ENCODE results near the gene COMMD2.
A peak's percentile ranks its signal among the peaks of the same experiment; 100 is the strongest.

Gene COMMD2

DNA sequence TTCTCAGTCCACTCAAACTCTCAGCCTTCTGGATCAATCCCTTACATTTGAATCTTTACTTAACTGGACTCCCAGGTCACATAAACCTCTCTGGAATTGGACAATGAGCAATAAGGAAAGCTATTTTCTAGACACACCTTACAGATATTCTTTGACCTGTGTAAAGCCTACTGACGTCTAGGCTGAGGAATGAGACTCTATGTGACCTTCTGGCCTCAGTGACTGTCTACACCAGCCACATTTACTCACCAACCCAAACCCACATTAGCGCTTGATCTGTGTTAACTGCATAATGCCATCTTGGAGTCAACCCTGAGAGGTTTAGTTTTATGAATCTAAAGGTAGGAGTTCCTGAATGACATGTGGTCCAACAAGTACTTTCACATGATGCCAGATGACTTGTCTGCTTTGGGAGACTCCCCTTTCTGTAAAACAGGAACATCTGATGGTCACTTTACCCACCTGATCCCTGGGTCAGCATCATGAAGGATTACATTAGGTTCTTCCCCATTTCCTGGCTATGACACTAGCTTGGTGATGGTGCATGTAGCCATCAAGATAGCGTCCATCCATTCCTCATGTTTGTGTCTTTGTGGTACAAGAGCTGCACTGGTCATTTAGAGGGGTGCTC is 11.4 kb upstream of the COMMD2 start:
- no peak for DNase-seq (ENCODE audit: low read depth)

DNA sequence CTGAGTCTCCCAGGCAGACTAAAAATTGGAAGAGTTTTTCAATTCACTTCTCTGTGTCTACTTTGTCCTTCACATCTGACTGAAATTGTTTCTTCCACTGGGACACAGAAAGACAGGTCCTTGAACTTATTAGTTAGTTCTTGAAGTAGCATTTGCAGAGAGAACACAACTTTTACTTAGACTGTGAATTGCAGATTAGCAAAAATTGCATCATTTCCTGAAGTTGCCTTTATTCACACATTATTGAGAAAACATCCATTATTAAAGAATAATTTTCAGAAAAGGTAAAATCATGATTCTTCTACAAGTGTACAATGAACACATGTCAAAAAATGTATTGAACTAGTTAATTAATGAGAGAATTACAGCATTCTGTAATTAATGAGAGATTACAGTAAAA is 1.4 kb upstream of the COMMD2 start:
- DNase-seq (ENCODE audit: low read depth): no peak

DNA sequence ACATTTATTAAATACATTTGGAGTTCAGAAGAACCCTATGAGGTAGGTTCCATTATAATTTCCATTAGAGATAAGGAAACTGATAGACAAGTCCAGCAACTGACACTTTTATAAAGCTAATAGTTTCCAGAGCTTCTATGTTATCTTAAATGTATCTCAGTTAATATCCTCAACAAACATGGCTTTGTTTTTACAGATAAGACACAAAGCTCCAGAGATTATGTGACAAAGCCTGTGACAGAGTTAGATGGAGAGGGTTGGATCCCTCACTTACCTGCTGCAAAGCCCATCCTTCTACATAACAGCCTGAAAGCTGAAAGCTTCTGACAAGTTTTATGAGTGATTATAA is 473 bp upstream of the COMMD2 start:
- DNase-seq (ENCODE audit: low read depth): no peak

DNA sequence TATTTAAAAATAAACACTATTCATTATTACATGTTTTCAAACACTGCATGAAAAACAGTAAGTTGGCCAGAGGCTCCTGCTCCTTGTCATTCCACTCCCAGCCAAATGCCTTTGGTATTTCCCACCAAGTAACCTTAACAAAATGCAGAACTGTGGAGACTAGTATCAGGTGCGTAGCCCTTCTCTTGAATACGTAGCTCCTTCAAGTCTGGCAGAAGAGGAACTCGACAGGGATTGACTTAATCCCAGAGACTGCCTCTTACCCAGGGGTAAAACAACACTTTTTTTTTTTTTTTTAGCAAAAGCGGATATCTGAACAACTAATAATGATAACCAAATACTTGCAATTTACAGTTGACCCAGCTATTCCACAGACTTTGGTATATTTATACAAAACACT is 738 bp downstream of the COMMD2 start:
- no peak for DNase-seq (ENCODE audit: low read depth)

DNA sequence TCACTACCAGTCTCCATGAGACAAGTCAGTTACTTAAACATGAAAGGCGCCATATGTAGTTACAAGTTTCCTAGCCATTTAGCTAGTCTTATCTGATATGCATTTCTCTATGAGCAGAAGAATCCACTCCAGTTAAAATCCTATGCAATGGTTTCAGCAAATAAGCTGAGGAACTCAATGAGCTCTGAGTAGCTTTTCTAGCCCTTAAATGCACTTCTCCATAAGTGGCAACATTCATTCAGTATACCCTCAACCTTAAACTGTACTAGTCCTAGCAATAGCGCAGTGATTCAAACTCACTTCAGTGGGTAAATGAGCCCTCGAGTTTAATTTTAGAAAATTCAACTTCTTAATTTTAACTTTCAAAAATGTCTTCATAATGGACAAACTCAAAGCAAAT is 7.7 kb downstream of the COMMD2 start:
- DNase-seq (ENCODE audit: low read depth): no peak

DNA sequence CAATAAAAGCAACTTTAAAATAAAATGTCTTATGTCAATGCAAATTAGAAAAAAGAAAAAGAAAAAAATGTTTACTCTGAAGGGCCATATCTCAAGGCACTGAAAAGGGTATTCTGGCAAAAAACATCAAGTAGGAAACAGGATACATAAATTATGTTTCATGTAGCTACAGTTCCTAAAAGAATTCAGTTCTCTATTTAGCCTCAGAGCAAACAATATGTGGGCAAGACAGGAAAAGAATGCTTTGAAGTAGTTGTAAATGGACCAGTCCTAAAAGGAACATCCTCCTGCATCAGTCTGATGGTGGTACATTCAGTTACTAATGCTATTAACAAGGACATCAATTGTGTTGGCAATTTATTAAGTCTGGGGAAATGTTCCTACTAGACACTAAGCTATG is 8.1 kb downstream of the COMMD2 start:
- no peak for DNase-seq (ENCODE audit: low read depth)

DNA sequence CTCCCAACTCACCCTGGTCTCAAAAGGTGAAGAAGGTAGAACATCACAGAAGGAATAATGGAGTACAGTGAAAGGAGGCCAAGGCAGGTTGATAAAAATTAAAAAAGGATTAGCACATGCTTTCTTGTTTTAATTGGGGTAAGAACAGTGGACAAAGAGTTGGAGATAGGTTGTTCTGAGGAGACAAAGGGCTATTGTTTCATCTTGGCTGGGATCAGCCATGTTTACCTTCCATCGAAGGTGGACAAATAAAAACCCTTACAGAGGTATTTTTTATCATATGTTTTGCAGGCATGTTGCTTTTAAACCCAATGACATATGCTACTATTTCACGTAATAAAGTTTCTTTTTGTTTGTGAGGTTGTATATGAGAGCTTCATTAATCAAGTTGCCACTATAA is 12.9 kb downstream of the COMMD2 start:
- no peak for DNase-seq (ENCODE audit: low read depth)

DNA sequence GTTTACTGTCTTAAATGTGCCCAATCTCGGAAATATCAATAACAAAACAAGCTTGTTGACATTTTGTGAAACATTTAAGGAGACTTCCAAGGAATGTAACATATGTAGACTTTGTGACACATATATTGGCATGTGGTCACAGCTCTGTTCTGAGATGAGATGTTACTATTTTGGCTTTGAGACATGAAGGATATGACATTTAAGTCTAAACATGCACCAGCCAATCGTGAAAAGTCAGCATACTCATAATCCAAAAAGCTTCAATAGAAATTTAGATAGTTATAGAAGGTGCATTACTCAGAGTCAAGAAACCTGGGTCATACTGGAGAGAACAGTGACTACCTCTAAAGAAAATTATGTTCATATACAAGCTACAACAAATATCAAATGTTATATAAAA is 13.4 kb downstream of the COMMD2 start:
- no peak for DNase-seq (ENCODE audit: low read depth)

DNA sequence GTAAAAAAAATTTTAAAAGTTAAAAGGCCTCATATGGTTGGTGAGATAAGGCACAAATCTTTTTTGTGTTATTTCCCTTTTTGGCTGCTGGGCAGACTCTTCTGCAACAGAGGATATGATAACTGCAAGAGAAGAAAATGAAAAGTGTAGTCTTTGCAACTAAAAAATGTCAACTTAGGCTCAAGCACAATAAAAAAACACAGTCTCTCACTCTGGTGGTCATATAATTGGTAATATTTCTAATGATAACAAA is 15.4 kb downstream of the COMMD2 start:
- no peak for DNase-seq (ENCODE audit: low read depth)

DNA sequence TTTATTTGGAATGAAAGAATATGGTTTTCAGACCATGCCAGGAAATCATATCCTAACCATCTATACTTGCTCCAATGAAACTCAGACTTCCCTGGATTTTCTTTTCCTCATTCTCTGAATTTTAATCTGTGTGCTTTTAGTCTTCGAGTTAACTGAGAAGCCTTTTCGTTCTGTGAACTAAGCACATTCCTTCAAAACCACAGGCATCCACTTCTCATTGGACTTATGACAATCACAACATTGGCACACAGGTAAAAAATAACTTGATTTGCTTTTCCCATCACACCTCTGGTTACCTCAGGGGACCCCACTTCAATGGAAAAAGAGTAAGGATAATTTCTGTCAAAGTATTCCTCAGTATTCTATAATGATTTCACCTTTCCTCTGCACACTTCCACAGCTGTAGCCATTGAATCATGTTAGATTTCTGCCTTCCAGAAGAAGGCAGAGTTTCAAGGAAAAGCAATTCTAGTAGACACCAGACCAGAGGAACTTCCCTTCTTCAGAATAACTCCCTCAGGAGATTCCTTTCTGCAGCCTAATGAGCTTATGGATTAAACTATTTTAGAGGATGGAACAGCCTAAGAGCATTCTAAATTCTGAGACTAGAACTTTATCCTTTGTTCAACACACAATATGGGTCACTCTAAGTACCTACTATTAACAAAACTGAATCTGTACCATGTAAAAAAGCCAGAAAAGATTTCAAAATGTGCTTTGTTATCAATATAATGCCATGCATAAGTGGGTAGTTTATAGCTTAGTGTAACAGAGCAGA is 15.9 kb downstream of the COMMD2 start:
- peak; percentile 73 for DNase-seq (ENCODE audit: low read depth)

DNA sequence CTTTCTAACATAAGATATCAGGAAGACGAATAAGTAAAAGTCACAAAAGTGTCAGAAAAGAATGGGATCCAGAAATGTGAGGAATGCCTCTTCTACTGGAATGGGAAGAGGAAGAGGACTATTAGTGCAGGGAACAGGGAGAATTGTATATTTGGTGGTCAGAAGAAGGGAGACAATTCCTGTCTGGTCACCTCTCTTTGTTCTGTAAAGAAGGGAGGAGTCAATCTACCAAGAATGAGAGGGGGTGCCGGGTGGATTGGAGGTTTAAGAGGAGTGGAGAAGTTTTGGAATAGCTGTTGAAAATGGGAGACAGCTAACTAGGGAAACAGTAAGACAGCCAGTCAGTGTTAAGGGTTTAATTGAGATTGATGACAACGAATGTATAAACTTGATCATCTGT is 20.1 kb downstream of the COMMD2 start:
- DNase-seq (ENCODE audit: low read depth): no peak

DNA sequence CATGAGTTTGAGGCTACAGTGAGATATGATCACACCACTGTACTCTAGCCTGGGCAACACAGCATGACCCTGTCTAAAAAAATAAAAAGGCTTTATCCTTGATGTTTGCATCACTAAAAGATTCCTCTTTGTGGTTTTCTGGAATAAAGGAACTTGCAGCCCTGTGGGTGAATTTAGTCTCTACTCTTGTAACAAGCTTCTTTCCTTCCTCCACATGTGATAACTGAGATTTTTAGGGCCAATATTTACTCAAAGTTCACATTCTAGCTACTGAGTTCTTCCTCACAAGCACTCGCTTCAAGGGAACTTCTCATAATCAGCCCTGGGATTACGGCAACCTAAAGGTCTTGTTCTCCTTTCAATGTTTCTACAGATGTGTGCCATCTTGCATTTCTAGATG is 24.6 kb downstream of the COMMD2 start:
- no peak for DNase-seq (ENCODE audit: low read depth)

DNA sequence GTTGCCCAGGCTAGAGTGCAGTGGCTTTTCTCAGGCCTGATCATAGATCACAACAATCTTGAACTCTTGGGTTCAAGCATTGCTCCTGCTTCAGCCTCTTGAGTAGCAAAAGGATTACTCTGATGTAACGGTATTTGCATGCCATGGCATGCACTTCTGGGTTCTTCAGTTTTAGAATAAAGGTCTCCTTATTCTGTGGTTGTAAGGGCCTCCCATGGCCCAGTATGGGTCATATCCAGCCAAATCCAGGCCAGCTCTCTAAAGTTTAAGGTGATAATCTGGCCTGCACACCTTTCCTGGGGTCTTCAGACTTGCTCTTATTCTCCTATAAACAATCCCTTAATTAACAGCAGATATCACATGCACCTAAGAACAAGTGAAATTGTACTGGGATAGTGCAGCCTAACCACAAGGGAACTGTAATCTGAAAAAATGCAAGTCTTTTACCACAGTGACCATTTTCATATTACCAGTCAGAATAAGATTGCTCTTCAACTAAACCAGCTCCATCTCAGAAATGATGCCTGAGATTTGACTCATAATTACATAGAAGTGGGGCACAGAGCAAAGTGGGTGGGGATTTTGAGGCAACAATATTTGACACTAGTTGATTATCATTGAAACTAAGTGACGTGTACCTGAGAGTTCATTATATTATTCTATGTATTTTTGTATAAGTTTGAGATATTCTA is 25.4 kb downstream of the COMMD2 start:
- peak; percentile 18 for DNase-seq (ENCODE audit: low read depth)

DNA sequence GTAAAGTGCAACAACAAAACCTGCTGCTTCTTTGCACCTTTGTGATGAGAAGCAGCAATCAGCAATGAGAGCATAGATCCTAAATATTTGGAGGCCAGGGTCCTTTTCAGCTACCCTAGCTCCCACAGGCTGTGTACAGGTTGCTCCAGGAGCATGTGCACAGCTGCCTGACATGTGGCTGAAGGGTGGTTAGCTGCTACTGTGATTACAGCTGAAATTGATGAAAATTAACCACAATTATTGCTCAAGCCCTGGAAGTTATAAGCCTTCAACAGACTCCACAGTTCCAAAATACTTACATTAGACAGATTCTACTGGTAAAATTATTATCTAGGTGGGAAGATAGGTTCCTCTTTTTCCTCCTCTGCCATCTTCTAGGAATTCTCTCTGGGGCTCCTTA is 28.5 kb downstream of the COMMD2 start:
- peak; percentile 10 for DNase-seq (ENCODE audit: low read depth)

DNA sequence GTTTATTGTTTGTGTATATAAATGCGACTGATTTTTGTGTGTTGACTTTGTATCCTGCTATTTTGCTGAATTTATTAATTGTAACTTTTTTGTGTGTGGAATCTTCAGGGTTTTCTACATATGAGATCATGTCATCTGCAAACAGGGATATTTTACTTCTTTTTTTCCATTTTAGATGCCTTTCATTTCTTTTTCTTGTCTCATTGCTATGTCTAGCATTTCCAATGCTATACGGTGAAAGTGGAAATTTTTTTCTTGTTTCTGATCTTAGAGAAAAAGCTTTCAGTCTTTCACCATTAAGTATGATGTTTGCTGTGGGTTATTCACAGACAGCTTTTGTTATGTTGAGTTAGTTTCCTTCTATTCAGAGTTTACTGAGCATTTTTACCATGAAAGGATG is 31.4 kb downstream of the COMMD2 start:
- DNase-seq (ENCODE audit: low read depth): no peak

DNA sequence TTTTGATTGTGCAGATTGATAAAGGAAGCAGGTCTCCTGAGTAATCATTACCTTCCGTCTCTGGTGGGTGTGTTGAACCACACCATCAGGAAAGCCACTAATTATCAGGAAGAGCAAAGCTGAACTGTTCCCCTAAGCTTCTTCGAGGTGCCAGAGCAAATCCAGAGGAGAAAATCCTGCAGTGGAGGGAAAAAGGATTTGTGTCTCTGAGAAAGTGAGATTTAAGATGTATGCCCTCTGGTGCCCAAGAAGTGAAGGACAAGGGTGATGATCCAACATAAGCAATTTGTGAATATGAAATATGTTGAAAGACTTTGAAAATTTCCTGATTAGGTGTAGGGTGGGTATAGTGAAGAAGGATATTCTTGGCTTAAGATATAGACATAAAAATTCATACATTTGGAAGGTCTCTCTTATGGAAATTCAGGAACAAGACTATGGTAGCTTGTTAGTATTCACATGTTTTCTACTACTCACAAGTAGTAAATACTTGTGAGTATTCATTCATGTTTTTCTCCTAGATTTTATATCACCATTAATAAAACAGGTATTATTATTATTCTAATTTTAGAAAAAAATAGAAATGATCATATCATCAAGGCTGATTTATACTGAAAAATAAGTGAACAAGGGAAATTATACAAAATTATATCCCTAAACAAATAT is 34.8 kb downstream of the COMMD2 start:
- DNase-seq (ENCODE audit: low read depth): peak; percentile 82

DNA sequence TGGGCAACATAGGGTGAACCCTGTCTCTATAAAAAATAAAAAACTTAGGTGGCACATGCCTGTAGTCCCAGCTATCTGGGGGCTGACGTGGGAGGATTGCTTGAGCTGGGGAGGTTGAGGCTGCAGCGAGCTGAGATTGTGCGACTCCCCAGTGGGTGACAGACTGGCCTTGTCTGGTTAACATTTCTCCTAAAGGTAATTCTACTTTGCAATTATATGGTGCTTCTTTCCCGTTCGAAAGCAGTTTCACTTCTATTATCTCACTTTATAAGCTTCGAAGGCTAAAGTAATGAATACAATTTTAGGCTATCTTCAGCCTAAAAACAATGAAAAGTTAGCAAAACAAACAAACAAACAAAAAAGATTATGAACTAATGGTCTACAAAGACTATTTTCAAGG is 35.3 kb downstream of the COMMD2 start:
- DNase-seq (ENCODE audit: low read depth): no peak

DNA sequence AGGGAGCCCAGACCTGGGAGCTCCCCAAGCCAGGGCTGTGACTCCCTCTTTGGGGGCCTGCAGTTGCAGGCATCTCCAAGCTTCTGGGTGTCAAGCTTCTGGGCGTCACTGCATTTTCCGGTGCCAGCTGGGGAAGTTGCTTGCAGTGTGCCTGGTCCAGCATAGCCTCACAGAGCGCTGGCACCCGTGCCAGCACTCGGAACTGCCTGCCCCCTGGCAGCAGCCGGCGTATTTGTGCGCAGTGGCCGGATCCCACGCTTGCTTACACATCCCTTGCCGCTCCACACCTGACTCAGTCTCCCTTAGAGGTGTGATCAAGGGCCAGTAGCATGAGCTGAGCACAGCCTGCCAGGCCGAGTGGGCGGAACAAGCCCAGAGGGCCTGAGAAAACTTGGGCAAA is 37.0 kb downstream of the COMMD2 start:
- DNase-seq (ENCODE audit: low read depth): no peak

DNA sequence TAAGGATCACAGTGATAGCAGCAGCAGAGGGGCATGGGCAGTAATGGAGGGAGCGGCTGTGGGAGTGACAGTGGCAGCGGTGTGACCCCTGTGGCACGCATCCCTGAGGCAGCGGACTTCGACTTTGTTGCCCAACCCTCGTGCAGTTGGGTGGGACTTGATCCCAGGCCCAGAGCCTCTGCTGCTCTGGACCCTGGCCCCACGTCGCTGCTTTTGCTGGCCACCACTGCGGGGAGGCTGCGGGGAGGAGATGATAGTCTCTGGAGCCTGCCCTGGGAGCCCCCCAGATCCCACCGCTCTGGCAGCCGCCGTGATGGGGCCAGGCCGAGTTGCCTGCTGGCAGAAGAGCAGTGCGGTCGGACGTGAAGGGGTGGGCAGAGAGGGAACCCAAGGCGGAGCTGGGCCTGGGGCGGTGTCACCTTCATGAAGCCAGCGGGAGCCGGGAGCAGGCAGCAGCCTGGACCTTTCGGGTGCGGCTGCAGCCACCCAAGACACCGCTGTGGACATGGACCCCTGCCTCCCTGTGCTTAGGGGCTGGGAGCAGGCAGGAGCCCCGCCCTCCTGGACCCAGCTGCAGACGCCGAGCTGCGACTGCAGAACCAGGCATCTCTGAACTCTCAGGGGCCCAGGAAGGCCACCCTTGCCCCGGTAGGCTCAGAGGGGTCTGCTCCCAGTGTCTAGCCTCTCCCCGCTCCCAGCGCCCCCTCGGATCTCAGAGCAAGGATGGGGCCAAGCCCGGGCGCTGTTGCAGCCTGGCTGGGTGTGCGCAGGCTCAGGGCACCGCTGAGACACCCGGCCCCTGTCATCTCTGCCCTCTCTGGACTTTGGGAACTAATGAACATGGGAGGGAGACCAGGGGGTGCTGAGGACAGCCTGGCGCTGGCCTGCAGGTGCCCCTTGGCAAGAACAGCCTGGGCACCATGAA is 38.3 kb downstream of the COMMD2 start:
- DNase-seq (ENCODE audit: low read depth): no peak

DNA sequence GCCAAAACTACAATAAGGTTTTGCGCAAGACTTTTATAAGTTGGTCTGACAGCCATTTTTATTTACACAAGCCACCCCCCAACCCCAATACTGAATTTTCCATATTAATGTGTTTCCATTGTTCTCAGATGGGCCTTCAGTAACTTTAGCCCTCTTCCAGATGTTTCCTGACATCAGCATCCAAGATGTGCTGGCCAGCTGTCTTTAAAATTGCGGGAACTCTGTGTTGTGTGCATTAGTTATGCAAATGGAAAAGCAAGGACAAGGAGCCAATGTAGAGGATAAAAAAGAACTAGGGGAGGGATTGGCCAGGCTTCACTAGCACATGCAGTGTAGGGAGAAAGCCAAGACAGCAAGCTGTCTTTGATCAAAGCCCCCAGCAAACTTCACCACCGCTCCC is 45.4 kb downstream of the COMMD2 start:
- no peak for DNase-seq (ENCODE audit: low read depth)

DNA sequence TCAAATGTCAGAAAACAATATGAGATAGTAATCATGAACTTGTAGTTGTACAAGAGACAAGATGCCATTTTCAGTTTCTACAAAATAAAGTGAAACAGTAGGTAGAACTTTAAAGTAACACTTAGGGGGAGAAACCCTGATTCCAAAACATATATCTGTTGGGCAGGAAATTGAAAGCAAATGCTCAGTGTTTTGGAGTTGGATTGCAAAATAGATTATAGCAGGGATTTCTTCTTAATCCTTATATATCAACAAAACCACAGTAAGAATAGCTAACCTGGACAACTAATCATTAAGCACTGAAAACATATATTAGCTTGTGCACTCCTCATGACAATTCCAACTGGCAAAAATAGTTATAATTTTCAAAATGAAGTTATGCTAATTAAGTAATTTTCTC is 46.9 kb downstream of the COMMD2 start:
- DNase-seq (ENCODE audit: low read depth): peak; percentile 56

DNA sequence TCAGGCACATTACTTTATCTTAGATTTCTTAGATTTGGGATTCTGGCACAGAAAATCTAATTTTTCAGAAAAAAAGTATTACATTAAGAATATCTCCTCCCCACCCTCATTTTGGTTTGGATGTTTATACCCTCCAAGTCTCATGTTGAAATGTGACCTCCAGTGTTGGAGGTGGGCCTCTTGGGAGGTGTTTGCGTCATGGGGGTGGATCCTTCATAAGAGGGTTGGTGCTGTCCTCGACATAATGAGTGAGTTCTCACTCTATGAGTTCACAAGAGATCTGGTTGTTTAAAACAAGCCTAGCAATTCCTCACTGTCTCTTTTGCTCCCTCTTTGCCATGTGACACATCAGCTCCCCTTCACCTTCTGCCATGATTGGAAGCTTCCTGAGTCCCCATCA is 48.8 kb downstream of the COMMD2 start:
- DNase-seq (ENCODE audit: low read depth): peak; percentile 22
